Natural killer cell (primary cell): ENCODE data around the gene ABHD2. TPM values are rescaled to one million over a fixed set of nuclear protein-coding genes. Genes with fewer than 3 reads are reported as not detected.
"Not testable (repeated sequence)": the region's sequence is repeated elsewhere in the genome, so short reads cannot be mapped to it uniquely, and the experiment has no call there.

Experiments
- ATAC-seq, 3 donors: fragments of 150-1000 bp in 2 of 3; fragments of 200-7000 bp in 1 of 3; cut with Tn5 transposase; 1 replicate in 1 of 3; 2 replicates in 2 of 3; pipeline ENCODE4 v1.10.0; 2021; ENCODE audit warnings: mild to moderate bottlenecking in 2 of 3, moderate library complexity in 2 of 3
- DNase-seq, 2 donors: peaks; one replicate each; pipeline versions ENCODE4 v3.0.0 to v3.0.0-alpha.2; 2013 to 2021; ENCODE audit warnings: mixed read lengths in 1 of 2
- H3K27ac ChIP-seq: one replicate; pipeline ENCODE4 v1.5.1; 2013; ENCODE audit warnings: mild to moderate bottlenecking, low read length
- H3K27me3 ChIP-seq: one replicate; pipeline ENCODE4 v1.6.1; 2013; ENCODE audit warnings: low read length; ENCODE audit not compliant: control insufficient read depth, insufficient read depth
- H3K36me3 ChIP-seq: one replicate; pipeline ENCODE4 v1.6.1; 2013; ENCODE audit warnings: low read length; ENCODE audit not compliant: control insufficient read depth, insufficient read depth
- H3K4me1 ChIP-seq: one replicate; pipeline ENCODE4 v1.6.1; 2013; ENCODE audit warnings: low read length; ENCODE audit not compliant: control insufficient read depth, insufficient read depth
- H3K4me3 ChIP-seq: one replicate; pipeline ENCODE4 v1.5.1; 2013; ENCODE audit warnings: low read length
- H3K9me3 ChIP-seq: one replicate; pipeline ENCODE4 v1.6.1; 2013; ENCODE audit warnings: low read length; ENCODE audit not compliant: control insufficient read depth, insufficient read depth
- H3K27ac Mint-ChIP-seq, 2 donors: one replicate each; pipeline ENCODE4 v1.8.0; 2022; ENCODE audit warnings: mild to moderate bottlenecking in 2 of 2, mixed read lengths in 2 of 2, moderate library complexity in 1 of 2
- H3K27me3 Mint-ChIP-seq, 2 donors: one replicate each; pipeline ENCODE4 v1.8.0; 2022; ENCODE audit warnings: low read depth in 2 of 2, mixed read lengths in 2 of 2
- H3K36me3 Mint-ChIP-seq: one replicate; pipeline ENCODE4 v1.8.0; 2022; ENCODE audit warnings: mixed read lengths
- H3K4me1 Mint-ChIP-seq, 2 donors: one replicate each; pipeline ENCODE4 v1.8.0; 2022; ENCODE audit warnings: mixed read lengths in 2 of 2
- H3K4me3 Mint-ChIP-seq: one replicate; pipeline ENCODE4 v1.8.0; 2022; ENCODE audit warnings: mild to moderate bottlenecking, moderate library complexity, mixed read lengths
- H3K9me3 Mint-ChIP-seq, 2 donors: one replicate each; pipeline ENCODE4 v1.8.0; 2022; ENCODE audit warnings: mixed read lengths in 2 of 2
- CTCF ChIP-seq: fragments of 200-600 bp; IDR thresholded peaks from one replicate; pipeline ENCODE4 v1.8.0; 2022; ENCODE audit warnings: antibody characterized with exemption
- WGBS: methylation state at CpG from one replicate; pipeline ENCODE4 v1.1.7; 2013; ENCODE audit warnings: missing lambda C conversion rate; ENCODE audit not compliant: insufficient coverage; 5-methylcytosine and 5-hydroxymethylcytosine counted together
- intact Hi-C: fragments of 100-400 bp; cut with micrococcal nuclease; formaldehyde crosslinking; loops from one replicate; pipeline ENCODE4 v1.14.2; 2022
- total RNA-seq, 4 donors: library from RNA; stranded (reverse); fragments of 120-200 nt in 1 of 4; gene quantifications; one replicate each; pipeline versions ENCODE4 v1.2.3 to v1.2.4, GENCODE V29; 2013 to 2022

ABHD2 gene
- total RNA-seq, 3 donors from 2014 or later (not counting 1 experiment from before 2014, with no cell fraction given) = 187 to 236 (median 191) TPM

GRCh38 chr15:89132611-89133507, 44.6 kb downstream of the ABHD2 start:
- Mint-ChIP-seq H3K4me1 (peaks cover 48 to 66% of the 10 kb centered on the region in 2 donors), H3K9me3 (peaks cover 2% of the 10 kb centered on the region in 2 donors), H3K27me3 (no peaks in the 10 kb centered on the region), H3K36me3 (peaks cover 12% of the 10 kb centered on the region), H3K4me3 (peak overlapping the region; percentile 82), H3K27ac (no peak overlapping the region)
- H3K27ac ChIP-seq = peak overlapping the region; percentile 94
- H3K4me1 ChIP-seq = peaks cover 84% of the 10 kb centered on the region
- H3K9me3 ChIP-seq = no peaks in the 10 kb centered on the region
- WGBS = 20% methylated on average over 6 of the region's 9 CpGs
- ATAC-seq = peak; percentile 39 to 78 (median 61)
- peak; percentile 42 to 48 for DNase-seq
- intact Hi-C loops = loop anchor here (1.0 kb wide), 1 partner anchor 10 kb away; no protein-coding TSS in a partner anchor
- no peak overlapping the region for H3K4me3 ChIP-seq
- no peaks in the 10 kb centered on the region for H3K27me3 ChIP-seq
- H3K36me3 ChIP-seq = no peaks in the 10 kb centered on the region
- no peak for TF ChIP-seq CTCF

- Mint-ChIP-seq H3K4me1 (peaks cover 73 to 86% of the 10 kb centered on the region in 2 donors), H3K36me3 (peaks cover 12% of the 10 kb centered on the region), H3K27ac (peak overlapping the region in 1 of 2 donors; percentile 95), H3K4me3 (peak overlapping the region; percentile 78)
- Histone ChIP-seq H3K4me1 (peaks cover 84% of the 10 kb centered on the region), H3K27ac (peak overlapping the region; percentile 83)
- DNase-seq, H3K9me3 Mint-ChIP-seq, H3K9me3 ChIP-seq, H3K4me3 ChIP-seq, ATAC-seq, intact Hi-C loops, H3K27me3 Mint-ChIP-seq, H3K27me3 ChIP-seq, H3K36me3 ChIP-seq: not testable (repeated sequence)
- 95% methylated on average over 10 of the region's 10 CpGs for WGBS
These were observed 47.3 kb downstream of the ABHD2 start for GRCh38 chr15:89135387-89136077.

- H3K9me3 Mint-ChIP-seq = peaks cover 2% of the 10 kb centered on the region in 2 donors
- Histone ChIP-seq H3K4me3 (no peak overlapping the region), H3K4me1 (peaks cover 84% of the 10 kb centered on the region), H3K36me3 (no peaks in the 10 kb centered on the region), H3K27me3 (no peaks in the 10 kb centered on the region), H3K9me3 (no peaks in the 10 kb centered on the region), H3K27ac (peak overlapping the region; percentile 83)
- peaks cover 12% of the 10 kb centered on the region for H3K36me3 Mint-ChIP-seq
- peak in 1 of 3 donors; percentile 15 for ATAC-seq
- H3K4me1 Mint-ChIP-seq = peaks cover 77 to 82% of the 10 kb centered on the region in 2 donors
- intact Hi-C loops = no loop called here
- peak overlapping the region in 1 of 2 donors; percentile 95 for H3K27ac Mint-ChIP-seq
- DNase-seq = no peak
- 70% methylated on average over 10 of the region's 12 CpGs for WGBS
- peak overlapping the region; percentile 78 for H3K4me3 Mint-ChIP-seq
- TF ChIP-seq CTCF = no peak
- no peaks in the 10 kb centered on the region for H3K27me3 Mint-ChIP-seq
These were observed 48.0 kb downstream of the ABHD2 start for GRCh38 chr15:89136078-89136806.
